ENCODE data around the gene METTL3. TPM values are rescaled to one million over a fixed set of nuclear protein-coding genes. Genes with fewer than 3 reads are reported as not detected.

The METTL3 gene
- total RNA-seq, 1 experiment from 2014 or later: 46.7 TPM

DNA sequence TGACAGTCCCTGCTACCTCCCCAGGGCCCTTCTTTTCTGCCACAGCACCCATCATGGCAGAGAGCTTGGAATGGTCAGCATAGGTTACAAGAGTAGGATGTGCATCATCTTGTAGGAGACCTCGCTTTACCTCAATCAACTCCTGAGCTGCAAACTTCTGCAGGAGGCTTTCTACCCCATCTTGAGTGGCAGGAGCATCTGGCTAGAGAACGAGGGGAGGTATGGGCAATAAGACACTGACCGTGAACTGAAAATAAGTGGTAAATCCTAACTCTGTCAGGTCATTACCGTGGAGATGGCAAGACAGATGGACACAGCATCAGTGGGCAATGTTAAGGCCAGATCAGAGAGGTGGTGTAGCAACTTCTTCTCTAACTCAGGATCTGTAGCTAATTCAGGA lies 7.8 kb downstream of the METTL3 start:
- no peak overlapping the region for H3K27ac Mint-ChIP-seq (ENCODE audit: low read depth, unreplicated experiment)
- no peak overlapping the region for H3K4me3 Mint-ChIP-seq (ENCODE audit: unreplicated experiment)
- CTCF ChIA-PET: interaction anchor here (0.6 to 1.2 kb wide), 2 partner anchors 53 to 1284 kb away, joined by 3 to 4 read pairs; no protein-coding TSS in a partner anchor
- intact Hi-C loops (cut with micrococcal nuclease): no loop called here
- H3K9me3 Mint-ChIP-seq (ENCODE audit: unreplicated experiment): no peaks in the 10 kb centered on the region
- no peaks in the 10 kb centered on the region for H3K27me3 Mint-ChIP-seq (ENCODE audit: insufficient read depth, unreplicated experiment)
- DNase-seq (ENCODE audit: unreplicated experiment): no peak
- POLR2A ChIA-PET: interaction anchor here (0.8 to 3.7 kb wide), 3 partner anchors 7 to 26 kb away, joined by 3 to 23 read pairs (median 6); partner anchors contain the start of genes METTL3, RAB2B and TOX4
- TF ChIP-seq, protein P1, sequence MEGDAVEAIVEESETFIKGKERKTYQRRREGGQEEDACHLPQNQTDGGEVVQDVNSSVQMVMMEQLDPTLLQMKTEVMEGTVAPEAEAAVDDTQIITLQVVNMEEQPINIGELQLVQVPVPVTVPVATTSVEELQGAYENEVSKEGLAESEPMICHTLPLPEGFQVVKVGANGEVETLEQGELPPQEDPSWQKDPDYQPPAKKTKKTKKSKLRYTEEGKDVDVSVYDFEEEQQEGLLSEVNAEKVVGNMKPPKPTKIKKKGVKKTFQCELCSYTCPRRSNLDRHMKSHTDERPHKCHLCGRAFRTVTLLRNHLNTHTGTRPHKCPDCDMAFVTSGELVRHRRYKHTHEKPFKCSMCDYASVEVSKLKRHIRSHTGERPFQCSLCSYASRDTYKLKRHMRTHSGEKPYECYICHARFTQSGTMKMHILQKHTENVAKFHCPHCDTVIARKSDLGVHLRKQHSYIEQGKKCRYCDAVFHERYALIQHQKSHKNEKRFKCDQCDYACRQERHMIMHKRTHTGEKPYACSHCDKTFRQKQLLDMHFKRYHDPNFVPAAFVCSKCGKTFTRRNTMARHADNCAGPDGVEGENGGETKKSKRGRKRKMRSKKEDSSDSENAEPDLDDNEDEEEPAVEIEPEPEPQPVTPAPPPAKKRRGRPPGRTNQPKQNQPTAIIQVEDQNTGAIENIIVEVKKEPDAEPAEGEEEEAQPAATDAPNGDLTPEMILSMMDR (IDR thresholded peaks at IDR 0.05; ENCODE audit: unreplicated experiment): no peak
- no TSS peak for BruUV-seq (replicated peaks)
- H3K4me1 Mint-ChIP-seq (ENCODE audit: insufficient read depth, unreplicated experiment): no peaks in the 10 kb centered on the region
- peaks cover 61% of the 10 kb centered on the region for H3K36me3 Mint-ChIP-seq (ENCODE audit: insufficient read depth, unreplicated experiment)

DNA sequence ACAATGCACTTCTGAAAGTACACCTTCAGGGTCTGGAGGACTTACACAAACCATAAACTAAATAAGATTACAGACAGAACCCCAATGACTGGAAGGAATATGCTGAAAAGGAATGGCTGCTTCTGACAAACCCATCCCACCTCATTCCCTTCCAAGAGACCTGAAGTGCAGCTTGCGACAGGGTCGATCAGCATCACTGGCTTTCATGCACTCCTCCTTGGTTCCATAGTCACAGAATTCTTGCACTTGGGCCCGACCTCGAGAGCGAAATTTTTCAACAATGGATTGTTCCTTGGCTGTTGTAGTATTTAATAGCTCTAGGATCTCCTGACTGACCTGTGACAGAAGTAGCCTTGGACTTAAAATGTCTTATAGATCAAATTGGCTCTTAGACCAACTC lies 9.6 kb downstream of the METTL3 start:
- peaks cover 67% of the 10 kb centered on the region for H3K36me3 Mint-ChIP-seq (ENCODE audit: insufficient read depth, unreplicated experiment)
- ChIA-PET CTCF (interaction anchor here (0.6 to 6.0 kb wide), 8 partner anchors 8 to 437 kb away, joined by 3 to 57 read pairs (median 6); partner anchors contain the start of genes METTL3, RAB2B and TOX4), POLR2A (interaction anchor here (0.6 to 3.7 kb wide), 4 partner anchors 9 to 191 kb away, joined by 3 to 23 read pairs (median 6); partner anchors contain the start of gene METTL3)
- no peaks in the 10 kb centered on the region for H3K9me3 Mint-ChIP-seq (ENCODE audit: unreplicated experiment)
- DNase-seq (ENCODE audit: unreplicated experiment): no peak
- intact Hi-C loops (cut with micrococcal nuclease): no loop called here
- H3K27me3 Mint-ChIP-seq (ENCODE audit: insufficient read depth, unreplicated experiment): no peaks in the 10 kb centered on the region
- BruUV-seq (replicated peaks): no TSS peak
- no peak overlapping the region for H3K27ac Mint-ChIP-seq (ENCODE audit: low read depth, unreplicated experiment)
- TF ChIP-seq, protein P1 (IDR thresholded peaks at IDR 0.05; ENCODE audit: unreplicated experiment): no peak
- no peak overlapping the region for H3K4me3 Mint-ChIP-seq (ENCODE audit: unreplicated experiment)
- no peaks in the 10 kb centered on the region for H3K4me1 Mint-ChIP-seq (ENCODE audit: insufficient read depth, unreplicated experiment)

DNA sequence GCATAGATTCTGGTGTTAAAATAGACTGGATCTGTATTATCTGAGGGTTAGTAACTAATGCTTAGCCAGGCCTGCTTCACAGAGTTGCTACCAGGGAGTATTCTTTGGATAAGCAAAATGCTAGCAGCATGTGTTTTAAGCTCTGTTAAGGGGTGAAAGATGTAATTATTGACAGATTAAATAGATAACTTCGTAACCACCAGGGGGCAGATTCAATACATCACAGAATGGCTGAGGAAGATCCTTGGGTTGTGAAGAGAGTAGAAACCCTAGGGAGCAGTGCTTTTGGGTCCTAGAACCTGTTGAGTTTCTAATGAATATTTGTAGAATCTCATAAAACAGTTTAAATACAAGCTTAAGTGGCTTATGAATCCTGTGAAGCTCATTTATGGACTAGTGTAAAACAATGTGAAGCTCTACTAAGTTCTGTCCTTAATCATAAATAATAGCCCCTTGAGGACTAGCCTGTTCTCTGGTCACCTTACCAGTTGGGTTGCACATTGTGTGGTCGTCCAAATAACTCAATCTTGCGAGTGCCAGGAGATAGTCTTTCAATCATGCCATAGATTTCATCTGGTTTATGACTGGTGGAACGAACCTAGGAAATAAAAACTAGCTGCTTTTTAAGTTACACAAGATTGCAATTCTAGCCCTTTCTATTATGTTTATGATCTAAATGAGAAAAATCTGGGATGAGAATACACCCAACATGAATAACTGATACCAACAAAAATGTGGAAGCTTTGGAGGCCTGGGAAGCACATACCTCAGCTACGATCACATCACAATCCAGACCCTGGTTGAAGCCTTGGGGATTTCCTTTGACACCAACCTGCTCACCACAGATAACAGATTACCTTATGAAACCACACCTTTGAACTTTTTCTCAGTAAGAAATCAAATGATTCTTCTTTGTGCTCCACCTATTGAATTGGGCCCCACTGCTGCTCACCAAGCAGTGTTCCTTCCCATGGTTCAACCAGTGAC lies 12.3 kb downstream of the METTL3 start:
- H3K9me3 Mint-ChIP-seq (ENCODE audit: unreplicated experiment): no peaks in the 10 kb centered on the region
- ChIA-PET CTCF (interaction anchor here (0.6 to 6.0 kb wide), 31 partner anchors 8 to 306 kb away, joined by 3 to 88 read pairs (median 5); partner anchors contain the start of genes CHD8, METTL3, RAB2B and SALL2), POLR2A (interaction anchor here (0.8 to 3.9 kb wide), 8 partner anchors 9 to 58 kb away, joined by 3 to 29 read pairs (median 6); partner anchors contain the start of genes METTL3, RAB2B and TOX4)
- no peaks in the 10 kb centered on the region for H3K4me1 Mint-ChIP-seq (ENCODE audit: insufficient read depth, unreplicated experiment)
- TF ChIP-seq, protein P1 (IDR thresholded peaks at IDR 0.05; ENCODE audit: unreplicated experiment): peak; percentile 42
- no peak overlapping the region for H3K27ac Mint-ChIP-seq (ENCODE audit: low read depth, unreplicated experiment)
- H3K4me3 Mint-ChIP-seq (ENCODE audit: unreplicated experiment): no peak overlapping the region
- no peaks in the 10 kb centered on the region for H3K27me3 Mint-ChIP-seq (ENCODE audit: insufficient read depth, unreplicated experiment)
- BruUV-seq (replicated peaks): no TSS peak
- DNase-seq (ENCODE audit: unreplicated experiment): peak; percentile 44
- intact Hi-C loops (cut with micrococcal nuclease): loop anchor here (1.0 kb wide), 1 partner anchor 58 kb away; no protein-coding TSS in a partner anchor
- peaks cover 89% of the 10 kb centered on the region for H3K36me3 Mint-ChIP-seq (ENCODE audit: insufficient read depth, unreplicated experiment)

DNA sequence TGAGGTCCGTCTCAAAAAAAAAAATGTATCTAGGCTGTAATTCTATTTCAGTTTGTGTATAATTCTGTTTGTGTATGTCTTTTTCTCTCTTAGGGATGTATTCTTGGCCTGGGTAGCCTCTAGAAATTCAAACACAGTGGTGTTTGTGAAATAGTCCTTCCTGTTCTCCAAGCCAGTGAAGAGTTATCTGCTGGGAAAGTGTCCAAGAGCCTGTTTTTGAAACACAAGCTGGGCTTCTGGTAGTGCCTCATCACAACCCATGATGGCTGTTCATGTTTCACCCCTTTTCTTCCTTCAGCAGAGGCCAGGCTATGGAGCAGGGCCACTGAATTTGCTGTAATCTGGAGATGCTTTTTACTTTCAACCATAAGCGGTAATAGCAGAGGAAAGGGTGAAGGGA lies 14.7 kb downstream of the METTL3 start:
- TF ChIP-seq, protein P1 (IDR thresholded peaks at IDR 0.05; ENCODE audit: unreplicated experiment): no peak
- ChIA-PET CTCF (interaction anchor here (0.5 to 6.0 kb wide), 5 partner anchors 9 to 35 kb away, joined by 3 to 57 read pairs (median 4); partner anchors contain the start of genes RAB2B and TOX4), POLR2A (interaction anchor here (2.7 kb wide), 1 partner anchor 19 kb away, joined by 11 read pairs; the partner anchor contains the start of genes RAB2B and TOX4)
- no peak overlapping the region for H3K4me3 Mint-ChIP-seq (ENCODE audit: unreplicated experiment)
- no peak for DNase-seq (ENCODE audit: unreplicated experiment)
- H3K27me3 Mint-ChIP-seq (ENCODE audit: insufficient read depth, unreplicated experiment): no peaks in the 10 kb centered on the region
- H3K27ac Mint-ChIP-seq (ENCODE audit: low read depth, unreplicated experiment): no peak overlapping the region
- BruUV-seq (replicated peaks): no TSS peak
- H3K4me1 Mint-ChIP-seq (ENCODE audit: insufficient read depth, unreplicated experiment): no peaks in the 10 kb centered on the region
- H3K9me3 Mint-ChIP-seq (ENCODE audit: unreplicated experiment): no peaks in the 10 kb centered on the region
- peaks cover 96% of the 10 kb centered on the region for H3K36me3 Mint-ChIP-seq (ENCODE audit: insufficient read depth, unreplicated experiment)
- intact Hi-C loops (cut with micrococcal nuclease): no loop called here

Measured in MCF 10A (cell line).